ENCODE measurements around the gene ABCG1.

The ABCG1 gene

GRCh38 chr21:42200906-42201614 is 17.9 kb upstream of the ABCG1 start:
- Histone ChIP-seq H3K4me1 (ENCODE audit: insufficient read depth, low read length) (no peaks in the 10 kb centered on the region), H3K36me3 (ENCODE audit: insufficient read depth, low read length) (no peaks in the 10 kb centered on the region; the same call in 1 of the 2 replicates), H3K9ac (ENCODE audit: low read depth, low read length) (no peak overlapping the region), H3K9me3 (ENCODE audit: control insufficient read depth, insufficient read depth, low read length) (no peaks in the 10 kb centered on the region)

GRCh38 chr21:42201615-42202161 is 17.3 kb upstream of the ABCG1 start:
- no peaks in the 10 kb centered on the region for H3K4me1 ChIP-seq (ENCODE audit: insufficient read depth, low read length)
- no peak overlapping the region for H3K9ac ChIP-seq (ENCODE audit: low read depth, low read length)
- no peaks in the 10 kb centered on the region for H3K9me3 ChIP-seq (ENCODE audit: control insufficient read depth, insufficient read depth, low read length)
- H3K36me3 ChIP-seq (ENCODE audit: insufficient read depth, low read length): no peaks in the 10 kb centered on the region; the same call in 1 of the 2 replicates

DNA sequence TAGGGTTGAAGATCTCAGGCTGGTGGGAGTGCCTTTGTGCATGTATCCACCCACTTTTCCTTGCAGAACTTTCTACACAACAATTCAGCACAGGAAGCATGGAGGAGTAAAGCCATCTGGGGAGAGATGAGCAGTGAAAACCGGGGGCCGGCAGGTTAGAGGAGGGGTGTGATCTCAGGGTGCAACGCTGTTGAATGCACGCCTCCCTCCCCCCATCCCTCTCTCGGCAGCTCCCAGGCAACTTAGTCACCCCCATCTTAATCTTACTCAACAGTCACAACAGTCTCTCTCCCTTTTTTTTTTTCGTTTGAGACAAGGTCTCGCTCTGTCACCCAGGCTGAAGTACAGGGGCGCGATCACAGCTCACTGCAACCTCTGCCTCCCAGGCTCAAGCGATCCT is 16.6 kb upstream of the ABCG1 start:
- Histone ChIP-seq H3K36me3 (ENCODE audit: insufficient read depth, low read length) (no peaks in the 10 kb centered on the region; the same call in 1 of the 2 replicates), H3K9me3 (ENCODE audit: control insufficient read depth, insufficient read depth, low read length) (no peaks in the 10 kb centered on the region), H3K4me1 (ENCODE audit: insufficient read depth, low read length) (no peaks in the 10 kb centered on the region), H3K9ac (ENCODE audit: low read depth, low read length) (no peak overlapping the region)

DNA sequence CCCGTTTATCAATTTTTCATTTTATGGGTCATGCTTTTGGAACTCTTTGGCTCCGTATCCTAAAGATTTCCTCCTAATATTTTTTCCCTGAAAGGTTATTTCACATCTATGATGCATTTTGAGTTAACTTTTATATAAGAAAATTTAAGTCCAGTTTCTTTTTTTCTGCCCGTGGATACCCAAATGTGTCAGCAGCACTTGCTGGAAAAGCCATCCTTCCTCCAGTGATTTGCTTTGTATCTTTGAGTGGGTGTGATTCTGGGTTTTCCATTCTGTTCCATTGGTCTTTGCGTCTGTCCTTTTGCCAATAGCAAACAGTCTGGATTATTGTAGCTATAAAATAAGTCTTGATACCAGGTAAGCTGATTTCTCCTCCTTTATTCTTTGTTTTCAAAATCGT is 15.6 kb upstream of the ABCG1 start:
- Histone ChIP-seq H3K9me3 (ENCODE audit: control insufficient read depth, insufficient read depth, low read length) (no peaks in the 10 kb centered on the region), H3K9ac (ENCODE audit: low read depth, low read length) (no peak overlapping the region), H3K4me1 (ENCODE audit: insufficient read depth, low read length) (no peaks in the 10 kb centered on the region), H3K36me3 (ENCODE audit: insufficient read depth, low read length) (no peaks in the 10 kb centered on the region; the same call in 1 of the 2 replicates)

- Histone ChIP-seq H3K9ac (ENCODE audit: low read depth, low read length) (no peak overlapping the region), H3K4me1 (ENCODE audit: insufficient read depth, low read length) (no peaks in the 10 kb centered on the region), H3K9me3 (ENCODE audit: control insufficient read depth, insufficient read depth, low read length) (no peaks in the 10 kb centered on the region)
Observed at GRCh38 chr21:42203936-42204335, 15.0 kb upstream of the ABCG1 start.

GRCh38 chr21:42207426-42207825 is 11.5 kb upstream of the ABCG1 start:
- H3K9ac ChIP-seq (ENCODE audit: low read depth, low read length): no peak overlapping the region
- no peaks in the 10 kb centered on the region for H3K9me3 ChIP-seq (ENCODE audit: control insufficient read depth, insufficient read depth, low read length)
- no peaks in the 10 kb centered on the region; the same call in 1 of the 2 replicates for H3K4me1 ChIP-seq (ENCODE audit: insufficient read depth, low read length)
- no peaks in the 10 kb centered on the region; the same call in 1 of the 2 replicates for H3K36me3 ChIP-seq (ENCODE audit: insufficient read depth, low read length)

More at GRCh38 chr21:42203936-42204335, 15.0 kb upstream of the ABCG1 start:
- no peaks in the 10 kb centered on the region; the same call in 1 of the 2 replicates for H3K36me3 ChIP-seq (ENCODE audit: insufficient read depth, low read length)

GRCh38 chr21:42208036-42208435 is 10.9 kb upstream of the ABCG1 start:
- Histone ChIP-seq H3K4me1 (ENCODE audit: insufficient read depth, low read length) (no peaks in the 10 kb centered on the region; the same call in 1 of the 2 replicates), H3K36me3 (ENCODE audit: insufficient read depth, low read length) (no peaks in the 10 kb centered on the region), H3K9ac (ENCODE audit: low read depth, low read length) (no peak overlapping the region), H3K9me3 (ENCODE audit: control insufficient read depth, insufficient read depth, low read length) (no peaks in the 10 kb centered on the region)

GRCh38 chr21:42208801-42209490 is 10.0 kb upstream of the ABCG1 start:
- H3K9ac ChIP-seq (ENCODE audit: low read depth, low read length): no peak overlapping the region
- H3K9me3 ChIP-seq (ENCODE audit: control insufficient read depth, insufficient read depth, low read length): no peaks in the 10 kb centered on the region
- H3K36me3 ChIP-seq (ENCODE audit: insufficient read depth, low read length): no peaks in the 10 kb centered on the region
- no peaks in the 10 kb centered on the region; the same call in 1 of the 2 replicates for H3K4me1 ChIP-seq (ENCODE audit: insufficient read depth, low read length)

GRCh38 chr21:42209801-42210479 is 9.0 kb upstream of the ABCG1 start:
- Histone ChIP-seq H3K4me1 (ENCODE audit: insufficient read depth, low read length) (no peaks in the 10 kb centered on the region; the same call in 1 of the 2 replicates), H3K9me3 (ENCODE audit: control insufficient read depth, insufficient read depth, low read length) (no peaks in the 10 kb centered on the region), H3K9ac (ENCODE audit: low read depth, low read length) (no peak overlapping the region), H3K36me3 (ENCODE audit: insufficient read depth, low read length) (no peaks in the 10 kb centered on the region)

DNA sequence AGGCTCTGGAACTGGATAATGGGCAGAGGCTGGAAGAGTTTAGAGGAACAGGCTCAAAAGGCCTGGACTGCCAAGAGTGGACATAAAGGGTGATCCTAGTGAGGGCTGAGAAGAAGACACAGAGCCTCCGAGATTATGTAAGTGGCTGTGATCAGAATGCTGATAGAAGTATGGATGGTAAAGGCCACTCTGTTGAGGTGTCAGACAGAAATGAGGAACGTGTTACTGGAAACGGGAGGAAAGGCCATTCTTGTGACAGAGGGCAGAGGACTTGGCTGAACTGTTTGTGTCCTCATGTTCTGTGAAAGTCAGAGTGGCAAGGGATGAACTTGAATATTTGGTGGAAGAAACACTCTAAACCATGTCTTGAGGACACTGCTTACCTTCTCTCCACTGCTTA is 6.7 kb upstream of the ABCG1 start:
- no peaks in the 10 kb centered on the region for H3K36me3 ChIP-seq (ENCODE audit: insufficient read depth, low read length)
- no peaks in the 10 kb centered on the region; the same call in 1 of the 2 replicates for H3K4me1 ChIP-seq (ENCODE audit: insufficient read depth, low read length)
- no peak overlapping the region for H3K9ac ChIP-seq (ENCODE audit: low read depth, low read length)
- peaks cover 2% of the 10 kb centered on the region; the same call in 1 of the 2 replicates for H3K9me3 ChIP-seq (ENCODE audit: control insufficient read depth, insufficient read depth, low read length)

- Histone ChIP-seq H3K36me3 (ENCODE audit: insufficient read depth, low read length) (no peaks in the 10 kb centered on the region), H3K9me3 (ENCODE audit: control insufficient read depth, insufficient read depth, low read length) (peaks cover 2% of the 10 kb centered on the region; the same call in 1 of the 2 replicates), H3K9ac (ENCODE audit: low read depth, low read length) (no peak overlapping the region), H3K4me1 (ENCODE audit: insufficient read depth, low read length) (no peaks in the 10 kb centered on the region; the same call in 1 of the 2 replicates)
Observed at GRCh38 chr21:42213082-42213774, 5.7 kb upstream of the ABCG1 start.

DNA sequence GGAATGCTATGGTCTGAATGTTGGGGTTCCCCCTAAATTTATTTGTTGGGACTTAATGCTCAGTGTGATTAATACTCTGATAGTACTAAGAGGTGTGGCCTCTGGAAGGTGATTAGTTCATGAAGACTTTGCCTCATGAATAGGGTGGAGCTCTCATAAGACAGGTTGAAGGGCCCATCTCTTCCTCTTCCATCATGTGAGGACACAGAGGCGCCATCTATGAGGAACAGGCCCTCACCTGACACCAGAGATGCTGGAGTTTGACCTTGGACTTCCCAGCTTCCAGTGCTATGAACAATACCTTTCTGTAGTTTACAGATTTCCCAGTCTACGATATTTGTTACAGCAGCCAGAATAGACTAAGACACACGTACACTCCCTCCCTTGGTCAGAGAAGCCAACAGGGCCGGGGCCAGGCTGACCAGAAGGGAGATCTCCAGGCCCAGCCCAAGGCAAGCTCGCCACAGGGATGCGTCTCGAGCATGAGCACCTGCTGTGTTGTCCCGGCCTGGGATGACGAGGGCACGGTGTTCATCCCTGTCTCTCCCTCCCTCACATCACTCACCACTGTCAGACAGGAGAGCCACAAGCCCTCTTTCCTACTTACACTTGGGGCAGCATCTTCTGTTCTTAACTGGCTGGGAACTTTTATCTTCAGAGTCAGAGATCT is 4.7 kb upstream of the ABCG1 start:
- peaks cover 2% of the 10 kb centered on the region; the same call in 1 of the 2 replicates for H3K9me3 ChIP-seq (ENCODE audit: control insufficient read depth, insufficient read depth, low read length)
- no peak overlapping the region for H3K9ac ChIP-seq (ENCODE audit: low read depth, low read length)
- no peaks in the 10 kb centered on the region; the same call in 1 of the 2 replicates for H3K4me1 ChIP-seq (ENCODE audit: insufficient read depth, low read length)
- H3K36me3 ChIP-seq (ENCODE audit: insufficient read depth, low read length): no peaks in the 10 kb centered on the region

DNA sequence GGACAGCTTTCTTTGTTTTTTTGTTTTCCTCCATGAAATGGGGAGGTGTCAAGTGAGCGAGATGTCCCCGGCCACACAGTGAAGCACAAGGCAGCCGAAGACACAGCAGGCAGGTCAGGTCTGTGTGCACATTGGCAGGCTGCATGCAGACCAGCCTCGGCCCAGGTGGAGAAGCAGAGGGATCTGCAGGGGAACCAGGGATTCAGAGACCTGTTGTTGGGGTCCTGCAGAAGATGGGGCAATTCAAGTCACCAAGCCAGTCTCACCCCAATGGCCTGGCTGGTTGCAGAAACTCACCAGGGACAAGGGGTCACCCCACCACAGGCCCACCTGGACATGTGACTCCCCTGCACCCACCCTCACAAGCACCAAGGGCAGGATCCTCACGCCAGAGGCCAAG is 4.0 kb upstream of the ABCG1 start:
- Histone ChIP-seq H3K9ac (ENCODE audit: low read depth, low read length) (no peak overlapping the region), H3K4me1 (ENCODE audit: insufficient read depth, low read length) (no peaks in the 10 kb centered on the region; the same call in 1 of the 2 replicates), H3K36me3 (ENCODE audit: insufficient read depth, low read length) (no peaks in the 10 kb centered on the region), H3K9me3 (ENCODE audit: control insufficient read depth, insufficient read depth, low read length) (peaks cover 2% of the 10 kb centered on the region; the same call in 1 of the 2 replicates)

Data from ES-I3 (cell line).